GM21390 (cell line): ENCODE measurements around the gene GNB3.
"Not testable (repeated sequence)": the region's sequence is repeated elsewhere in the genome, so short reads cannot be mapped to it uniquely, and the experiment has no call there.

Experiments
- ATAC-seq: cut with Tn5 transposase; IDR thresholded peaks from one replicate; pipeline ENCODE4 v1.9.1; 2021; ENCODE audit not compliant: unreplicated experiment

GNB3 gene

GRCh38 chr12:6874015-6874368 lies 33.3 kb downstream of the GNB3 start:
- not testable (repeated sequence) for ATAC-seq

- not testable (repeated sequence) for ATAC-seq
Observed at GRCh38 chr12:6879824-6880223, 39.1 kb downstream of the GNB3 start.

GRCh38 chr12:6883252-6883651 lies 42.5 kb downstream of the GNB3 start:
- no peak for ATAC-seq

GRCh38 chr12:6883683-6884082 lies 43.0 kb downstream of the GNB3 start:
- ATAC-seq: no peak

- no peak for ATAC-seq
Observed at GRCh38 chr12:6884539-6884938, 43.8 kb downstream of the GNB3 start.

GRCh38 chr12:6886206-6886999 lies 45.7 kb downstream of the GNB3 start:
- not testable (repeated sequence) for ATAC-seq

GRCh38 chr12:6887460-6887859 lies 46.7 kb downstream of the GNB3 start:
- ATAC-seq: no peak

- ATAC-seq: no peak
Observed at GRCh38 chr12:6888360-6888759, 47.6 kb downstream of the GNB3 start.

GRCh38 chr12:6888794-6889193 lies 48.1 kb downstream of the GNB3 start:
- not testable (repeated sequence) for ATAC-seq

GRCh38 chr12:6889775-6890573 lies 49.2 kb downstream of the GNB3 start:
- not testable (repeated sequence) for ATAC-seq

GRCh38 chr12:6890789-6891645 lies 50.3 kb downstream of the GNB3 start:
- peak; percentile 91 for ATAC-seq

GRCh38 chr12:6891646-6892001 lies 50.9 kb downstream of the GNB3 start:
- ATAC-seq: no peak

GRCh38 chr12:6892683-6893082 lies 52.0 kb downstream of the GNB3 start:
- ATAC-seq: not testable (repeated sequence)

- no peak for ATAC-seq
Observed at GRCh38 chr12:6894321-6894720, 53.6 kb downstream of the GNB3 start.
